Activated naive CD8-positive, alpha-beta T cell treated with anti-CD3 and anti-CD28 coated beads, Interleukin-2, amount 50 U/mL, for 24 hours (primary cell): Measurements from ENCODE around the gene FARP1.
"Not testable (repeated sequence)": the region's sequence is repeated elsewhere in the genome, so short reads cannot be mapped to it uniquely, and the experiment has no call there.

Experiments used
- ATAC-seq: fragments of 150-1000 bp; cut with Tn5 transposase; one replicate; pipeline ENCODE4 v1.10.0; 2021
- DNase-seq: peaks from one replicate; pipeline ENCODE4 v3.0.0; 2021
- H3K27ac Mint-ChIP-seq: one replicate; pipeline ENCODE4 v1.8.0; 2021; ENCODE audit warnings: mild to moderate bottlenecking, mixed read lengths
- H3K27me3 Mint-ChIP-seq: one replicate; pipeline ENCODE4 v1.8.0; 2021; ENCODE audit warnings: mixed read lengths
- H3K36me3 Mint-ChIP-seq: one replicate; pipeline ENCODE4 v1.8.0; 2021; ENCODE audit warnings: low read depth, mixed read lengths
- H3K4me1 Mint-ChIP-seq: one replicate; pipeline ENCODE4 v1.8.0; 2021; ENCODE audit warnings: mixed read lengths
- H3K4me3 Mint-ChIP-seq: one replicate; pipeline ENCODE4 v1.8.0; 2021; ENCODE audit warnings: mild to moderate bottlenecking, moderate library complexity, mixed read lengths
- H3K9me3 Mint-ChIP-seq: one replicate; pipeline ENCODE4 v1.8.0; 2021; ENCODE audit warnings: mixed read lengths

FARP1 gene

DNA sequence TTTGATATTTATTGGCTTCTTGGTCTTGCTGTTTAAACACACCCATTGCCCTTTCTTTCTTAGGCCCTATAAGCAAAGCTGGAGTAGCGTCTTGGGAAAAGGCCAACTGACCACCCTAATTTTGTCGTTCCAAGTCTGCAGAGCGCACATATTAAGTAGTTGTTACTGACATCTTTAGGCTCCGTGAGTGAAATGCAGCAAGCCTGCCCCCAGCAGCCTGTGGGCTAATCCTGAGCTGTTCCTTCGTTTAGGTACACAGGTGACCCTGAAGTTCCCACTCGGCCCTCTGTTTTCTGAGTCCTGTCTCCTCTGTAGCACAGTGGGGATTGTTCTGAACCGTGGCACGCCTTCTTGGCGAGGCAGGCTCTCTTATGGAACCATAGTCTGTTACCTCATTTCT is 263.5 kb downstream of the FARP1 start:
- no peak for DNase-seq
- no peaks in the 10 kb centered on the region for H3K36me3 Mint-ChIP-seq
- ATAC-seq = no peak
- no peaks in the 10 kb centered on the region for H3K9me3 Mint-ChIP-seq
- no peak overlapping the region for H3K27ac Mint-ChIP-seq
- H3K4me3 Mint-ChIP-seq = no peak overlapping the region
- no peaks in the 10 kb centered on the region for H3K4me1 Mint-ChIP-seq
- peaks cover 3% of the 10 kb centered on the region for H3K27me3 Mint-ChIP-seq

DNA sequence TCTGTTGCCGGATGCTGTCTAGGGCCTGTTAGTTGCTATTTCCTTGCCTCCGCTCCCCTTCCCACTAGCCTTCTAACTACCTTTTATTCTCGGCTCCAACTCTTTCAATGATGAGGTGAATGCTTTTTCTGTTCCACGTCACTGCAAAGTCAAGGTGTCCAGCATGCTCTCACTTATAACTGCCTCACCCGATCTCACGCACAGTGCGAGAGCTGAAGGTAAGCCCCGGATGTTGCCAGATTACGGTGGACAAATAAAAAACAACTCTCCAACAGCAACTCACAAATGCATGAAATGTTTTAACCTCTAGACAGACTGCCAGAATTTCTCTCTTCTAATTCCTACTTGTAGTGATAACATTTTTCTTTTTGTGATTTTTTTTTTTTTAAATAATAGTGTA is 264.1 kb downstream of the FARP1 start:
- no peaks in the 10 kb centered on the region for H3K36me3 Mint-ChIP-seq
- H3K4me1 Mint-ChIP-seq = peaks cover 4% of the 10 kb centered on the region
- no peak overlapping the region for H3K27ac Mint-ChIP-seq
- peaks cover 3% of the 10 kb centered on the region for H3K27me3 Mint-ChIP-seq
- H3K9me3 Mint-ChIP-seq = no peaks in the 10 kb centered on the region
- ATAC-seq (no peak), DNase-seq (no peak)
- no peak overlapping the region for H3K4me3 Mint-ChIP-seq

DNA sequence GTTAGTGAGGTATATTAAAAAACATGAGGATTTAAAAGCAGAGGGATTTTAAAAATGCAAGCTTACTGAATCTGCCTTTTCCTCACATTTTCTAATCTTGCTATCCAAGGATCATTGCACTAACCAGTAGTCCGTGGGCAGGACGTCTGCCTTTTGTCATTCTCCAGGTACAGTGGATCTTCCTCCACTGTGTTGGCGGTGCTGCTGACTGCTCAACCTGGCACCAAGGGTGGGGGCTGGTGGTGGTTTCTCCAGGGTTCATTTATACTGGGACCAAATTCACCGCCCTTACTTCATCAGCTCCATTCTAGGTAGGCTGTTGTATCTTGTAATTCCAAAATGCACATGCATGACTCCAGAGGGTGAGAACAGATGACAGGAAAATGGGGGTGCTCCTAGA is 264.7 kb downstream of the FARP1 start:
- Mint-ChIP-seq H3K9me3 (no peaks in the 10 kb centered on the region), H3K4me1 (peaks cover 7% of the 10 kb centered on the region), H3K27ac (no peak overlapping the region), H3K4me3 (no peak overlapping the region), H3K27me3 (peaks cover 3% of the 10 kb centered on the region), H3K36me3 (no peaks in the 10 kb centered on the region)
- ATAC-seq (no peak), DNase-seq (no peak)

DNA sequence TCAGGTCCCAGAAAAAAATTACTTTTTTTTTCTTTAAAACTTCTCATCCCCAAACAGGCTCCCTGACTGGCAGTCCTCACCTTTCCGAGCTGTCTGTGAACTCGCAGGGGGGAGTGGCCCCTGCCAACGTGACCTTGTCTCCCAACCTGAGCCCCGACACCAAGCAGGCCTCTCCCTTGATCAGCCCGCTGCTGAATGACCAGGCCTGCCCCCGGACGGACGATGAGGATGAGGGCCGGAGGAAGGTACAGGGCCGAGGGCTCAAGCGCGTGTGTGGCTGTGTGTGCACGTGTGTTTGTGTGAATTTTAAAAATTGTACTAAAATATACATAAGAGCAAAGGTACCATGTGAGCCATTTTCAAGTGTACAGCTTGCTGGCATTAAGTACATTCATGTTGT is 266.4 kb downstream of the FARP1 start:
- H3K27me3 Mint-ChIP-seq = peaks cover 3% of the 10 kb centered on the region

DNA sequence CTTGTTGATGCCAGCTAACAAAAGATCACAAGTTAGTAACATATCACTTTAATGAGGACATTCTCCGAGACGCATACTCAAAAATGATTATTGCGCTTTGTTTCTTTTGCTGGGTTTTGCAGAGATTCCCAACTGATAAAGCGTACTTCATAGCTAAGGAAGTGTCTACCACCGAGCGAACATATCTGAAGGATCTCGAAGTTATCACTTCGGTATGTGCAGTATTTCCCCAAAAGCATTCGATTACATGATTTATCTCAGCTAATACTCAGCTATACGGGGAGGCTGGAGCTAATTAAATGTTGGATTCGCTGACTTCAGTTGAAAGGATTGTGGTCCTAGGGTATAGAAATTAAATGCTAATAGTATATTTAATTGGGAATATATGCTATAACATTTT is 267.7 kb downstream of the FARP1 start:
- Mint-ChIP-seq H3K27me3 (no peaks in the 10 kb centered on the region), H3K4me3 (no peak overlapping the region), H3K9me3 (no peaks in the 10 kb centered on the region), H3K27ac (no peak overlapping the region), H3K4me1 (peaks cover 7% of the 10 kb centered on the region), H3K36me3 (no peaks in the 10 kb centered on the region)
- DNase-seq = no peak
- no peak for ATAC-seq

More for the DNA sequence above, 266.4 kb downstream of the FARP1 start:
- H3K4me1 Mint-ChIP-seq = peaks cover 7% of the 10 kb centered on the region
- H3K36me3 Mint-ChIP-seq = no peaks in the 10 kb centered on the region
- H3K9me3 Mint-ChIP-seq = no peaks in the 10 kb centered on the region
- ATAC-seq (no peak), DNase-seq (no peak)
- H3K4me3 Mint-ChIP-seq = no peak overlapping the region
- no peak overlapping the region for H3K27ac Mint-ChIP-seq

DNA sequence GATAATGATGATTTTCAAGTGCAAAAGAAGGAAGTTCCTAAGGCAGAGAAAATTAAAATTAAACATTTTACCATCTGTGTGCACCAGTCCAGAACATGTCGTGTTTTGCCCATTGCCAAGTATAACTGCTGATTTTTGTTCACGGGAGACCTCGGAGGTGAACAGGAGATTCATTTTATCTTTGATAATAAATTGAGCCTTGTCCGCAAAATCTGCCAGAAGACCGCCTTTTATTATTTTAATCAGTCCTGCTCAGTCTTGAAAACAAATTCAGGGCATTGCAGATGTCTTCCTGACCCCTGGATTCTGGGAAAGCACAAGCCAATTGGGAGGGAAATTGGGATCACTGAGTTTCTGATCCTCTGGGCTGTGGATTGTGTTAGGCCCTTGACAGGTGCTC is 268.1 kb downstream of the FARP1 start:
- DNase-seq = no peak
- no peak overlapping the region for H3K27ac Mint-ChIP-seq
- no peak for ATAC-seq
- H3K27me3 Mint-ChIP-seq = no peaks in the 10 kb centered on the region
- no peak overlapping the region for H3K4me3 Mint-ChIP-seq
- no peaks in the 10 kb centered on the region for H3K9me3 Mint-ChIP-seq
- no peaks in the 10 kb centered on the region for H3K36me3 Mint-ChIP-seq
- H3K4me1 Mint-ChIP-seq = peaks cover 7% of the 10 kb centered on the region

DNA sequence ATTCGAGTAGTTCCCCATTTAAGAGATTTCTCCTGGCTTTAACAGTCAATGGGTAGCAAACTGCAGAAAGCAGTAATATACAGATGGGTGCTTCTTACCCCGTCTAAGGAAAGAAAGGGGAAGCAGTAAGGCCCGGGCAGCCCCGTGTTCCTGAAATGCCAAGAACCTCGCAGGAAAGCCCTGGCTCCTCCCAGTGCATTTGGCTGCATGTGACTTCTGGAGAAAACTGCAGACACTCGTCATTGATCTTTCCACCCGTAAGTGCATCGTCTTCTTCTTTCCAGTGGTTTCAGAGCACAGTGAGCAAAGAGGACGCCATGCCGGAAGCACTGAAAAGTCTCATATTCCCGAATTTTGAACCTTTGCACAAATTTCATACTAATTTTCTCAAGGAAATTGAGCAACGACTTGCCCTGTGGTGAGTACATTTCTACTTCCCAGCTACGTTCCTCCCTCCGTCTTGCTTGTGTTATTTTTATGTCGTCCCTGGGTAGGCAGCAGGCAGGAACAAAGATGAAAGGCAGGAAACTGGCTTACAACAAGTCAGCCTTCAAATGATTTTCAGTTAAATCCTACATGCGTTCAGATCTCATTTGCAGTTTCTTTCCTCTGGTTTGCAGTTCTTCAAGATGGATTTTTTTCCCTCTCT is 268.8 kb downstream of the FARP1 start:
- Mint-ChIP-seq H3K9me3 (no peaks in the 10 kb centered on the region), H3K27ac (no peak overlapping the region), H3K36me3 (no peaks in the 10 kb centered on the region), H3K4me1 (peaks cover 7% of the 10 kb centered on the region), H3K27me3 (peaks cover under 1% of the 10 kb centered on the region), H3K4me3 (peak overlapping the region; percentile 45)
- DNase-seq = no peak
- ATAC-seq = no peak

DNA sequence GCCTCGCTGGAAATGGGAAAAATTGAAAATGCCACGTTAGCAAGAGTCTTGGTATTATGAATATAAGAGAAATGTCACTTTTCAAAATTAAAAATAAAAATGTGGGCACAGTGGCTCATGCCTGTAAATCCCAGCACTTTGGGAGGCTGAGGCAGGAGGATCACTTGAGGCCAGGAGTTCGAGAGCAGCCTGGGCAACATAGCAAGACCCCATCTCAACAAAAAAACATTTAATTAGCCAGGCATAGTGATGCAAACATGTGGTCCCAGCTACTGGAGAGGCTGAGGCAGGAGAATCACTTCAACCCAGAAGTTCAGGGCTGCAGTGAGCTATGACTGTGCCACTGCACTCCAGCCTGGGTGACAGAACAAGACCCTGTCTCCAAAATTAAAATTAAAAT is 270.4 kb downstream of the FARP1 start:
- ATAC-seq, DNase-seq, H3K4me1 Mint-ChIP-seq, H3K4me3 Mint-ChIP-seq, H3K36me3 Mint-ChIP-seq, H3K27ac Mint-ChIP-seq, H3K9me3 Mint-ChIP-seq, H3K27me3 Mint-ChIP-seq: not testable (repeated sequence)

DNA sequence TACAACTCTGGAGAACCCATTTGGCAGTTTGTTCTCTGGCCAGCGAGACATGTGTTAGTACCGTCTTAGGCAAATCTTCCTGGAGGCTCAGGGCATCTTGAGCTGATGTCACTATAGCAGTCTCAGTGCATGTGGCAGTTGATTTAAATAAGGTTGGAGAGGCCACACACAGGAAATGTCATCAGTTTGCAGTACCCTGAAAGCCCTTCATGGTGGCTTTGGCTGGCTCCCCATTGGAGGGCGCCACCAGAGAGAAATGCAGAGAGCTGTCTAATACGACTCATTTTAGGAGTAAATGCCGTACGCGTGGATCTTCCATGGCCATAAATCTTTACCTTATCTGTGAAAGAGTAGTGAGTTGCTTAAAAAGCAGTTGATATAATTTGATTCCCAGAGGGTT is 270.9 kb downstream of the FARP1 start:
- Mint-ChIP-seq H3K4me3 (no peak overlapping the region), H3K36me3 (no peaks in the 10 kb centered on the region), H3K9me3 (no peaks in the 10 kb centered on the region), H3K4me1 (peaks cover 7% of the 10 kb centered on the region), H3K27ac (no peak overlapping the region), H3K27me3 (peaks cover 4% of the 10 kb centered on the region)
- ATAC-seq = no peak
- no peak for DNase-seq

DNA sequence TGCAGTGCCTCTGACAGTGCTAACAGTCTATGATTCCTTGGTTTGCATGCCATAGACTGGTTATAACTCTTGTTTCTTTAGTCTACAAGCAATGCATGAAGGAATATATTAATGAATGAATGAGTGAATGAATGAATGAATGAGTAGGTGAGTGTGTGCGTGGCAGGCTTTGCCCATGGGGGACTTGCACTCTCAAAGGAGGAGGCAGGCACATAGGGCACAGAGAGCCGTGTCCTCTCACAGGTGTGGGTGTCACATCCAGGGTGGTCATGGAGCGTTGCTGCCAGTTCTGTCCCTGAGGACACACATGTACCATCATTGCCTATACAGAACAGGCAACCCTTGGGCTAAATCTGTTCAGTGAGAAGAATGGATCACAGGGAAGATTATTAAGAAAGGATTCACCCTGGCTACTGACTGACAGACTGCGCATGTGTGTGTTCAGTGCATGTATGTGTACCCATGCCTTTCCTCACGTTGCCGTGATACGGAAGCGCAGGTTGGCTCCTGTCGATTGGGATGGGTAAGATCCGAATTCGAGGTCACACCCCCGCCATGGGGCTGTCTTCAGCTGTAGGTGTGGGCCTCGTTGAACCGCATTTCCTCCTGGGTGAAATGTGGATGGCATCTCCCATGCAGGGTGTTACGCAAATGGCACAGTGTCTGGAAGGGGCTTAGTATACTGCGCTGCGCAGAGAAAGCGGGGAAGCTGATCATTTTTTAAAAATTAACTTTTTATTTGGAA is 272.6 kb downstream of the FARP1 start:
- Mint-ChIP-seq H3K27me3 (peaks cover 4% of the 10 kb centered on the region), H3K36me3 (no peaks in the 10 kb centered on the region), H3K4me1 (peaks cover 7% of the 10 kb centered on the region), H3K4me3 (no peak overlapping the region), H3K27ac (no peak overlapping the region), H3K9me3 (no peaks in the 10 kb centered on the region)
- no peak for DNase-seq
- ATAC-seq = no peak

DNA sequence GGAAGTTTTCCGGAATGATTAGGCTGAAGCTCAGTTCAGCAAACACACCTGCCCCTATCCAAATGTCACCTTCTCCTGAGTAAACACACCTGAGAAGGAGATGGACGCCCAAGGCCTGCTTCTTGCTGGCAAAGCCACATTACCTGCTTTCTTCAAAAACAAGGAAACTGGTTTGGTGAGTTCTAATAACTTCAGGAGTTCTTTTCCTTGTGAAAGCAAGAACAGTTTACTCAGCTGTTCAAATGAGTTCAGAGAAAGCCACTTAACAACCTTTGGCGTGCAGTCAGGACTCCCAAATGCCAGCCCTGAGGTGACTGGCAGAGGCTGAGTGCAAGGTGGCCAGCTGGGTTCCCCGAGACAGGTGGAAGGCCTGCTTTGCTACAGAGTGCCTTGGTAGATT is 273.5 kb downstream of the FARP1 start:
- no peak for ATAC-seq
- no peaks in the 10 kb centered on the region for H3K36me3 Mint-ChIP-seq
- peaks cover 7% of the 10 kb centered on the region for H3K4me1 Mint-ChIP-seq
- H3K27me3 Mint-ChIP-seq = peaks cover 4% of the 10 kb centered on the region
- no peak overlapping the region for H3K27ac Mint-ChIP-seq
- H3K9me3 Mint-ChIP-seq = no peaks in the 10 kb centered on the region
- H3K4me3 Mint-ChIP-seq = no peak overlapping the region
- DNase-seq = no peak

DNA sequence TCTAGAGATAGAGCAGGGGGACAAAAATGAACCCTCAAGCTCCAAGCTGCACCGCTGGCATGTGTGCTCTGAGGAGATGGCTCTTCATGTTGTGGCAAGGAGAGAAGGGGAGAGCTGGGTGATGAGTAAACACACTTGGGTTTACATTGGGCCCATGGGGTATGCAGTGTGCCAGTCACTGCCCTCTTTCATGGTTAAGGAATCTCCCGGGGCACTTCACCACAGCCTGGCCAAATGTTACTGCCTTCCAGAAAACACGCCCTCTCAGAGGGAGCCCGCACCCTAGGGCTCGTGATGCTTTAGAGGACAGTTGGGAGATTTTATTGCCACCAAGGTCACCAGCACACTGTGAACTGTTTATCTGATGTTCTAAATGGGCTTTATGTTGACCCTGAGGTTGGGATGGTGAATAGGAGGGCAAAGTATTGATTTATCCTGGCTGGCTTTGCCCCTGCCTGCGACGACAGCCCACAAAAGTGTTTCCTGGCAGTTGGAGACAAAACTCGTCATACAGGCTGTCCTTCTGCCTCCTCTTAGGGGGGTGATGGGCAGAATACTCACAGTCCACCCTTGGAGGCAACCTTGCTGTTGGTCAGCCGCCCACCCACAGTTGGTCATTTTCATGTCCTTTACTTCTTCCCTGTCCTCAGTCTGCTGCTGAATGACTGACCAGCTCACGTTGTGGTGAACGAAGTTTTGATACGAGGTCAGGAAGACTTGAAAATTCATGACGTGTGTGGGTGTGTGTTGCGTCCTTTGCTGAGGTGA is 277.1 kb downstream of the FARP1 start:
- DNase-seq = no peak
- Mint-ChIP-seq H3K4me1 (no peaks in the 10 kb centered on the region), H3K9me3 (no peaks in the 10 kb centered on the region), H3K4me3 (no peak overlapping the region), H3K36me3 (no peaks in the 10 kb centered on the region), H3K27me3 (peaks cover 6% of the 10 kb centered on the region), H3K27ac (no peak overlapping the region)
- no peak for ATAC-seq

DNA sequence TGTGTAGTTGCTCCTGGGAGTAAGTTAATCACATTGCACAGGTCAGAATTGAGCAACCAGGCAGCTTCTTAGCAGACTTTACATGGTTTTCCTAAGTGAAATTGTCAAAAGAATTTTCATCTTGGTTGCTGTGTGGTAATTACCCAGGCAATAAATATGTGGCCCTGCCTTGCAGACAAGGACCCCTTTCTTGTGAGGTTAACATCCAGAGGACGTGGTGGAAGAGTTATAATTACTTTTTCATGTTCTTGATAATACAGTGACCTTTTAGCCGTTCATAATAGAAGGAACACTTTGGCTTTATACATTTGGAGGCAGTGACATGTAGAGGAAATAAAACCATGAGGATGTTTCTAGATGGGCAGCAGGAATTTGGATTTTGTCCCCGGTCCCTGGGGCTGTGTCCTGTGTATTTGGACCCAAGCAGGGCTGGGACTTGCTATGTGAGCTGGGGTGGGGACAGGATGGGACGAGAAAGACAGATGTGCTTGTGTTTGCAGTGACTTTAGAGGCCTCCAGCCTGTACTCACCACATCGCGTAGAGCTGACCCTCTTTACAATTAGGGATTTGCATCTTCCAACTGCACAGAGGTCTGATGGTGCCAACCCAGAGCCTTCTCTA is 277.8 kb downstream of the FARP1 start:
- no peaks in the 10 kb centered on the region for H3K36me3 Mint-ChIP-seq
- ATAC-seq (no peak), DNase-seq (no peak)
- no peak overlapping the region for H3K4me3 Mint-ChIP-seq
- H3K27ac Mint-ChIP-seq = no peak overlapping the region
- H3K27me3 Mint-ChIP-seq = peaks cover 6% of the 10 kb centered on the region
- no peaks in the 10 kb centered on the region for H3K4me1 Mint-ChIP-seq
- H3K9me3 Mint-ChIP-seq = no peaks in the 10 kb centered on the region

DNA sequence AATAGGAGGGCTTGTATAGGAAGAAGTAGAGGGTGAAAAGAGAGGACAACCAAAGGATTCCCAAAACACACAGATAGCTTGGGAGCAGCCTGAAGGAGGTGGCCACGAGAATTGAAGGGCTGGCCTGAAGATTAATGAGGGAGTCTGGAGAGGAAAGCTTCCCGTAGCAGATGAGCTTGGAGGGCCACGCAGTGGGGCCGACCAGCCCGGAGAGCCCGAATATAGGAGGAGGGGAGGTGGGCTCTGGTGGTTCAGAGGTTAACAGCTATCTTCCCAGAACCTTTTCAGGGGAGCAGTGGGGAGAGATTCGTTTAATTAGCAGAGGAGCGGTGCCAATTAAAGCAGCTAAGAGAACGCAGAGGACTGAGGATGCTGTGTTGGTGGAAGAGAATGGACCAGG is 279.2 kb downstream of the FARP1 start:
- no peaks in the 10 kb centered on the region for H3K36me3 Mint-ChIP-seq
- H3K27ac Mint-ChIP-seq = no peak overlapping the region
- DNase-seq = no peak
- no peaks in the 10 kb centered on the region for H3K9me3 Mint-ChIP-seq
- no peak for ATAC-seq
- H3K4me3 Mint-ChIP-seq = no peak overlapping the region
- no peaks in the 10 kb centered on the region for H3K4me1 Mint-ChIP-seq
- H3K27me3 Mint-ChIP-seq = peaks cover 3% of the 10 kb centered on the region

DNA sequence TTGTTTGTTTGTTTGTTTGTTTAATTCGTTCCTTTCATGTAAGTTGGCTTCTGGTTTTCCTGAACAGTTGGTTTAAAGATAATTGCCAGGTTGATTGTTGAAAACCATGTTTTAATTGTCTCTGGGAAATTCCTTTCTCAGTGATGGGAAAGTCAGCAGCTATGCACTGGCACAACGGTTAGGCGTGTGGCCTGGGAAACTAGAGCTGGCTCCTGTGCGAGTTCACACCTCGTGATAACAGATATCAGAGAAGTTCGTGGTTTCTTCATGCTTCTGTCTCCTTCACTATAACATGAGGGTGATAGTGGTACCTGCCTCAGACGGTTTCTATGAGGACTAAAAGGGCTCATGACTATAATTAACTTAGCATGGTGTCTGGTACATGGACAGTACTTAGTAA is 280.5 kb downstream of the FARP1 start:
- no peaks in the 10 kb centered on the region for H3K9me3 Mint-ChIP-seq
- no peaks in the 10 kb centered on the region for H3K36me3 Mint-ChIP-seq
- no peaks in the 10 kb centered on the region for H3K4me1 Mint-ChIP-seq
- no peak for ATAC-seq
- no peak overlapping the region for H3K4me3 Mint-ChIP-seq
- DNase-seq = no peak
- H3K27ac Mint-ChIP-seq = no peak overlapping the region
- peaks cover 5% of the 10 kb centered on the region for H3K27me3 Mint-ChIP-seq
